ENCODE results near the gene CCDC85A.
"Not testable (repeated sequence)": the region's sequence is repeated elsewhere in the genome, so short reads cannot be mapped to it uniquely, and the experiment has no call there.

The CCDC85A gene

GRCh38 chr2:56183643-56184499, at the start of gene CCDC85A:
Gene CCDC85A, plus strand, starts transcription at chr2:56183990. Its CDS starts 635 bp downstream, at chr2:56184625.
- peak; percentile 55 for DNase-seq

GRCh38 chr2:56134861-56135260, 48.9 kb upstream of the CCDC85A start:
- no peak for DNase-seq

GRCh38 chr2:56142497-56143061, 41.2 kb upstream of the CCDC85A start:
- DNase-seq, result not testable (repeated sequence)

- no peak for DNase-seq
These were observed 35.9 kb upstream of the CCDC85A start for GRCh38 chr2:56147907-56148306.

GRCh38 chr2:56148825-56149224, 35.0 kb upstream of the CCDC85A start:
- DNase-seq, result no peak

GRCh38 chr2:56151841-56152240, 31.9 kb upstream of the CCDC85A start:
- DNase-seq, result no peak

GRCh38 chr2:56155188-56155587, 28.6 kb upstream of the CCDC85A start:
- no peak for DNase-seq

GRCh38 chr2:56159875-56160274, 23.9 kb upstream of the CCDC85A start:
- DNase-seq, result not testable (repeated sequence)

- DNase-seq, result no peak
These were observed 15.9 kb upstream of the CCDC85A start for GRCh38 chr2:56167616-56168562.

GRCh38 chr2:56169521-56169920, 14.3 kb upstream of the CCDC85A start:
- DNase-seq, result no peak

- no peak for DNase-seq
These were observed 13.3 kb upstream of the CCDC85A start for GRCh38 chr2:56170504-56170903.

- DNase-seq, result no peak
These were observed 12.8 kb upstream of the CCDC85A start for GRCh38 chr2:56170988-56171387.

GRCh38 chr2:56175779-56176178, 8.0 kb upstream of the CCDC85A start:
- DNase-seq, result no peak

- DNase-seq, result no peak
These were observed 6.2 kb upstream of the CCDC85A start for GRCh38 chr2:56177420-56178220.

- no peak for DNase-seq
These were observed 3.9 kb upstream of the CCDC85A start for GRCh38 chr2:56179931-56180330.

- DNase-seq, result no peak
These were observed 1.4 kb upstream of the CCDC85A start for GRCh38 chr2:56182420-56182819.

- DNase-seq, result no peak
These were observed 766 bp downstream of the CCDC85A start for GRCh38 chr2:56184500-56185011.

- DNase-seq, result no peak
These were observed 1.4 kb downstream of the CCDC85A start for GRCh38 chr2:56185101-56185581.

- DNase-seq, result no peak
These were observed 1.8 kb downstream of the CCDC85A start for GRCh38 chr2:56185582-56186046.

GRCh38 chr2:56191617-56192016, 7.8 kb downstream of the CCDC85A start:
- no peak for DNase-seq

- no peak for DNase-seq
These were observed 9.0 kb downstream of the CCDC85A start for GRCh38 chr2:56192664-56193305.

Measured in activated naive CD4-positive, alpha-beta T cell treated with Interleukin-2 at 50 U/mL for 16 hours (primary cell).